ENCODE measurements around the gene SCGN. TPM values are rescaled to one million over a fixed set of nuclear protein-coding genes. Genes with fewer than 3 reads are reported as not detected.

SCGN gene
- polyA plus RNA-seq, 2 of the 4 experiments (the other 2 are of a cell fraction) = 0.13 to 0.17 TPM

GRCh38 chr6:25669413-25669812 is 17.4 kb downstream of the SCGN start:
- TF ChIP-seq REST (IDR thresholded peaks at IDR 0.05) (no peak), CHD4 (IDR thresholded peaks at IDR 0.05; ENCODE audit: borderline replicate concordance) (no peak), RAD21 (conservative IDR thresholded peaks at IDR 0.05 in 1 of 2, IDR thresholded peaks at IDR 0.05 in 1 of 2) (no peak)
- TF ChIP-seq, protein P1, sequence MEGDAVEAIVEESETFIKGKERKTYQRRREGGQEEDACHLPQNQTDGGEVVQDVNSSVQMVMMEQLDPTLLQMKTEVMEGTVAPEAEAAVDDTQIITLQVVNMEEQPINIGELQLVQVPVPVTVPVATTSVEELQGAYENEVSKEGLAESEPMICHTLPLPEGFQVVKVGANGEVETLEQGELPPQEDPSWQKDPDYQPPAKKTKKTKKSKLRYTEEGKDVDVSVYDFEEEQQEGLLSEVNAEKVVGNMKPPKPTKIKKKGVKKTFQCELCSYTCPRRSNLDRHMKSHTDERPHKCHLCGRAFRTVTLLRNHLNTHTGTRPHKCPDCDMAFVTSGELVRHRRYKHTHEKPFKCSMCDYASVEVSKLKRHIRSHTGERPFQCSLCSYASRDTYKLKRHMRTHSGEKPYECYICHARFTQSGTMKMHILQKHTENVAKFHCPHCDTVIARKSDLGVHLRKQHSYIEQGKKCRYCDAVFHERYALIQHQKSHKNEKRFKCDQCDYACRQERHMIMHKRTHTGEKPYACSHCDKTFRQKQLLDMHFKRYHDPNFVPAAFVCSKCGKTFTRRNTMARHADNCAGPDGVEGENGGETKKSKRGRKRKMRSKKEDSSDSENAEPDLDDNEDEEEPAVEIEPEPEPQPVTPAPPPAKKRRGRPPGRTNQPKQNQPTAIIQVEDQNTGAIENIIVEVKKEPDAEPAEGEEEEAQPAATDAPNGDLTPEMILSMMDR (IDR thresholded peaks at IDR 0.05) = no peak
- CTCF ChIA-PET = interaction anchor here (2.0 kb wide), 1 partner anchor 221 kb away, joined by 4 read pairs; no protein-coding TSS in a partner anchor
- Histone ChIP-seq H3K4me2 (no peak overlapping the region), H3K4me1 (peaks cover 21% of the 10 kb centered on the region; the same call in 2 of the 3 replicates), H3K9me3 (no peaks in the 10 kb centered on the region), H3K4me3 (no peak overlapping the region), H3K27ac (no peak overlapping the region)
- FAIRE-seq = no peak
- no peak for ATAC-seq
- POLR2A ChIA-PET = no interaction called here
- 82% methylated on average over 5 of the region's 5 CpGs for WGBS (ENCODE audit: missing lambda C conversion rate)
- no peak for DNase-seq (ENCODE audit: low read depth in 1 of 2, low spot score in 1 of 2)

- TF ChIP-seq RFX5 (IDR thresholded peaks at IDR 0.05) (no peak), BCL3 (IDR thresholded peaks at IDR 0.05) (no peak), KDM5A (IDR thresholded peaks at IDR 0.05) (no peak), MAZ (IDR thresholded peaks at IDR 0.05; ENCODE audit: borderline replicate concordance, low read depth, low read length) (no peak), RCOR1 (IDR thresholded peaks at IDR 0.05; ENCODE audit: low read depth, low read length) (no peak)
- TF ChIP-seq, protein P2, sequence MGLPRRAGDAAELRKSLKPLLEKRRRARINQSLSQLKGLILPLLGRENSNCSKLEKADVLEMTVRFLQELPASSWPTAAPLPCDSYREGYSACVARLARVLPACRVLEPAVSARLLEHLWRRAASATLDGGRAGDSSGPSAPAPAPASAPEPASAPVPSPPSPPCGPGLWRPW (IDR thresholded peaks at IDR 0.05) = no peak
- Histone ChIP-seq H3K9me3 (no peaks in the 10 kb centered on the region), H3K4me1 (peaks cover 21% of the 10 kb centered on the region; the same call in 2 of the 3 replicates), H3K27ac (no peak overlapping the region), H3K4me3 (no peak overlapping the region), H3K4me2 (no peak overlapping the region)
- FAIRE-seq (no peak), ATAC-seq (no peak; a peak in 1 of 6 replicates), DNase-seq (ENCODE audit: low read depth in 1 of 2, low spot score in 1 of 2) (no peak)
- POLR2A ChIA-PET = no interaction called here
- WGBS (ENCODE audit: missing lambda C conversion rate) = 8% methylated on average over 1 of the region's 1 CpG
- CTCF ChIA-PET = interaction anchor here (1.3 to 2.0 kb wide), 2 partner anchors 8 to 220 kb away, joined by 3 to 4 read pairs; no protein-coding TSS in a partner anchor
Observed at GRCh38 chr6:25670208-25670607, 18.2 kb downstream of the SCGN start.

- CTCF ChIA-PET = interaction anchor here (1.3 to 2.0 kb wide), 3 partner anchors 9 to 220 kb away, joined by 3 to 6 read pairs (median 4); no protein-coding TSS in a partner anchor
- peak overlapping the region; percentile 48 for H3K4me2 ChIP-seq
- no peak overlapping the region for H3K4me3 ChIP-seq
- ATAC-seq (peak in 1 of 2 experiments; percentile 46; a peak in 3 of 6 replicates), FAIRE-seq (no peak), DNase-seq (ENCODE audit: low read depth in 1 of 2, low spot score in 1 of 2) (peak; percentile 6 to 25)
- TF ChIP-seq RFX5 (IDR thresholded peaks at IDR 0.05) (no peak), POLR2AphosphoS2 (conservative IDR thresholded peaks at IDR 0.05; ENCODE audit: low read length) (no peak), BCL3 (IDR thresholded peaks at IDR 0.05) (no peak), KDM5A (IDR thresholded peaks at IDR 0.05) (no peak), CBX8 (IDR thresholded peaks at IDR 0.05) (no peak), FOSB (CRISPR knock-in tag; IDR thresholded peaks at IDR 0.05) (no peak), NPAS2 (CRISPR knock-in tag; IDR thresholded peaks at IDR 0.05; ENCODE audit: borderline replicate concordance) (no peak), RAD21 (conservative IDR thresholded peaks at IDR 0.05 in 1 of 2, IDR thresholded peaks at IDR 0.05 in 1 of 2) (0 out of 5 replicates have a peak, but pooled peaks of 1 of the 2 experiments have one; percentile 25), HOXA7 (CRISPR knock-in tag; IDR thresholded peaks at IDR 0.05) (no peak), MAFK (IDR thresholded peaks at IDR 0.05; ENCODE audit: partially characterized antibody) (peak; percentile 62), JUNB (IDR thresholded peaks at IDR 0.05) (no peak), SMC3 (IDR thresholded peaks at IDR 0.05) (peak; percentile 19; the same call in 1 of the 3 replicates), FOXS1 (CRISPR knock-in tag; IDR thresholded peaks at IDR 0.05) (no peak)
- TF ChIP-seq, protein P3, sequence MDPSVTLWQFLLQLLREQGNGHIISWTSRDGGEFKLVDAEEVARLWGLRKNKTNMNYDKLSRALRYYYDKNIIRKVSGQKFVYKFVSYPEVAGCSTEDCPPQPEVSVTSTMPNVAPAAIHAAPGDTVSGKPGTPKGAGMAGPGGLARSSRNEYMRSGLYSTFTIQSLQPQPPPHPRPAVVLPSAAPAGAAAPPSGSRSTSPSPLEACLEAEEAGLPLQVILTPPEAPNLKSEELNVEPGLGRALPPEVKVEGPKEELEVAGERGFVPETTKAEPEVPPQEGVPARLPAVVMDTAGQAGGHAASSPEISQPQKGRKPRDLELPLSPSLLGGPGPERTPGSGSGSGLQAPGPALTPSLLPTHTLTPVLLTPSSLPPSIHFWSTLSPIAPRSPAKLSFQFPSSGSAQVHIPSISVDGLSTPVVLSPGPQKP (IDR thresholded peaks at IDR 0.05; ENCODE audit: low read depth, low read length) = no peak
- H3K27ac ChIP-seq = peak overlapping the region; percentile 42 to 52; a peak in 4 of 6 replicates
- H3K4me1 ChIP-seq = peaks cover 21% of the 10 kb centered on the region; the same call in 2 of the 3 replicates
- H3K9me3 ChIP-seq = no peaks in the 10 kb centered on the region
- POLR2A ChIA-PET = no interaction called here
- WGBS (ENCODE audit: missing lambda C conversion rate) = 53% methylated on average over 7 of the region's 7 CpGs
Observed at GRCh38 chr6:25670793-25671513, 18.9 kb downstream of the SCGN start.
